Motor neuron (in vitro differentiated cells): ENCODE results near the gene CC2D2A. TPM values are rescaled to one million over a fixed set of nuclear protein-coding genes. Genes with fewer than 3 reads are reported as not detected.

Source experiments
- ATAC-seq, 8 experiments: fragments of 200-7000 bp; cut with Tn5 transposase; replicated peaks in 6 of 8; 2 replicates each; pipeline ENCODE4 v1.8.0; 2021; ENCODE audit warnings: mild to moderate bottlenecking in 8 of 8, moderate library complexity in 8 of 8
- H3K27ac ChIP-seq, 2 donors: fragments of 250-450 bp; sonication (Bioruptor Pico); 2 replicates each; pipeline ENCODE4 v1.9.0; 2021; ENCODE audit warnings: antibody characterized with exemption in 2 of 2, mild to moderate bottlenecking in 2 of 2, moderate library complexity in 1 of 2
- H3K4me1 ChIP-seq, 2 donors: fragments of 250-450 bp; sonication (Bioruptor Pico); replicated peaks in 1 of 2; 2 replicates each; pipeline ENCODE4 v1.6.1; 2021; ENCODE audit warnings: antibody characterized with exemption in 2 of 2, mild to moderate bottlenecking in 2 of 2, moderate library complexity in 1 of 2
- H3K4me3 ChIP-seq, 5 donors: fragments of 250-450 bp; sonication (Bioruptor Pico); 2 replicates each; pipeline ENCODE4 v1.9.0; 2021; ENCODE audit warnings: antibody characterized with exemption in 5 of 5, mild to moderate bottlenecking in 5 of 5, moderate library complexity in 4 of 5
- WGBS, 10 experiments: fragments of 450-650 bp; shearing (Covaris generic); methylation state at CpG; one replicate each; pipeline ENCODE4 v1.0.0; 2022; 5-methylcytosine and 5-hydroxymethylcytosine counted together
- in situ Hi-C, 9 experiments: fragments of 400-800 bp; cut with MboI; loops; one replicate each; pipeline ENCODE4 v1.15.0; 2021; ENCODE audit warnings: low sequenced_read_pairs in 9 of 9, low pct_unique_long_range_greater_than_20kb in 2 of 9; ENCODE audit not compliant: unreplicated experiment in 9 of 9
- total RNA-seq, 8 experiments: library from RNA; unstranded; fragments of 300-600 nt; gene quantifications; 2 replicates each; pipeline versions ENCODE4 v1.2.3 to v1.2.4, GENCODE V29; 2022

CC2D2A gene
- total RNA-seq, 8 experiments from 2014 or later, result 8.3 to 58.4 (median 11.0) TPM

GRCh38 chr4:15648600-15648999 is 178.9 kb downstream of the CC2D2A start:
- Histone ChIP-seq H3K4me1 (peaks cover 12 to 38% of the 10 kb centered on the region in 2 donors), H3K4me3 (no peak overlapping the region), H3K27ac (no peak overlapping the region)
- WGBS, 10 experiments, result 53 to 100% (median 83%) methylated on average over 1 to 2 of the region's 2 CpGs; no CpG with 5 or more reads in 3 of the 10 experiments
- in situ Hi-C loops, result loop anchor here in 2 of 9 experiments (10.0 to 25.0 kb wide), 3 partner anchors 136 to 411 kb away; no protein-coding TSS in a partner anchor
- ATAC-seq, result no peak

DNA sequence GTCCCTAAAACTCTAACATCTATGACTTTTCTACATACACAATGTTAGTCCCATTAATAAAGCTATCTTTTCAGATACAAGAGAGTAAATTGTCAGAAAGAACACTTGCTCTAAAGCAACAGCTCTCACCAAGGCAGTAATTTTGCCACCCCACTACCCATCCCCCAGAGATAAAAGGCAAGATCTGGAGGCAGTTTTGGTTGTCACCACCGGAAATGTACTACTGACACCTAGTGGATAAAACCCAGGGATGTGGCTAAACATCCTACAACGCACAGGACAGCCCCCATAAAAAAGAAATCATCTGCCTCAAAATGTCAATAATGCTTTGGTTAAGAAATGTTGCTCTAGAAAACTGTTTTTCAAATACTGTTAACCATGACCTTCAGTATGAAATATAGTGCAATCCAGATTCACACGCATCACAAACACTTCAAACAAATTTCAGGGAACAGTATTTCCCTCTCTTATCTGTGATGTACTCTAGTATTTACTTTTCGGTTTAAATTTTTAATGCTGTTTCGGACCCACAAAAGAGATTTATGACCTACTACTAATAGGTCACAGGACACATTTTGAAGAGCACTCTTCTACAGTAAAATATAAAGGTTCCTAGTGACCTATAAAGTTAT is 180.3 kb downstream of the CC2D2A start:
- no peak overlapping the region for H3K27ac ChIP-seq
- in situ Hi-C loops, result loop anchor here in 2 of 9 experiments (10.0 to 25.0 kb wide), 3 partner anchors 138 to 413 kb away; no protein-coding TSS in a partner anchor
- WGBS, 10 experiments, result 20 to 75% (median 56%) methylated on average over 2 to 5 of the region's 5 CpGs
- H3K4me1 ChIP-seq, result peaks cover 12 to 38% of the 10 kb centered on the region in 2 donors
- ATAC-seq, result peak; percentile 9 to 32 (median 24)
- H3K4me3 ChIP-seq, result peak overlapping the region in 1 of 5 donors; percentile 0

Other genes starting within 250 kb of the CC2D2A start
- 1 to 10 TPM in 2 of 8 experiments, under 1 TPM in 6; 0.10 to 2.2 (median 0.34) TPM for gene C1QTNF7, start 41.8 kb upstream of the CC2D2A start, total RNA-seq
- 10 to 100 TPM; 44.5 to 74.9 (median 57.9) TPM for gene FBXL5, start 185.5 kb downstream of the CC2D2A start, total RNA-seq
- 10 to 100 TPM; 43.2 to 97.2 (median 64.6) TPM for gene FAM200B, start 211.9 kb downstream of the CC2D2A start, total RNA-seq
- gene BST1, start 233.2 kb downstream of the CC2D2A start, total RNA-seq, result 1 to 10 TPM in 4 of 8 experiments, under 1 TPM in 4; 0.79 to 4.5 (median 1.2) TPM